GM21576 (cell line): ENCODE measurements around the gene CFHR5.
A peak's percentile ranks its signal among the peaks of the same experiment; 100 is the strongest.
"Not testable (repeated sequence)": the region's sequence is repeated elsewhere in the genome, so short reads cannot be mapped to it uniquely, and the experiment has no call there.

Experiments used
- ATAC-seq: cut with Tn5 transposase; IDR thresholded peaks from one replicate; pipeline ENCODE4 v1.9.1; 2021; ENCODE audit warnings: mild to moderate bottlenecking, moderate library complexity; ENCODE audit not compliant: unreplicated experiment

The CFHR5 gene

DNA sequence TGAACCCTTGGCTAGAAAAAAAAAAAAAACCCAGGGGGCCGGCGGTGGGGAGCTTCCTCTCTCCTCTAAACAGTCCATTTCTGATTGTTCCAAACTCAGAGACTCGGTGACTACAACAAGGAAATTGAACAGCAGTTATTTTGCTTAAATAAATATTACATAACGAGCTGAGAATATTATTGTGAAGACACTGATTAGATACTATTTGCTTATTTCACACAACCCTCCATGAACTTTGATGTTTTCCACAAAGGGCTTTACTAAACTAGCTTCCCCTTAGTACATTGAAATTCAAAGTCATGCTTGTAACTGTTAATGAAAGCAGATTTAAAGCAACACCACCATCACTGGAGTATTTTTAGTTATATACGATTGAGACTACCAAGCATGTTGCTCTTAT is at the start of gene CFHR5:
CFHR5 (plus strand) TSS at position 279 of the 400 bp plus-strand sequence; CDS start at position 388, 109 bp downstream.
- ATAC-seq, result no peak

DNA sequence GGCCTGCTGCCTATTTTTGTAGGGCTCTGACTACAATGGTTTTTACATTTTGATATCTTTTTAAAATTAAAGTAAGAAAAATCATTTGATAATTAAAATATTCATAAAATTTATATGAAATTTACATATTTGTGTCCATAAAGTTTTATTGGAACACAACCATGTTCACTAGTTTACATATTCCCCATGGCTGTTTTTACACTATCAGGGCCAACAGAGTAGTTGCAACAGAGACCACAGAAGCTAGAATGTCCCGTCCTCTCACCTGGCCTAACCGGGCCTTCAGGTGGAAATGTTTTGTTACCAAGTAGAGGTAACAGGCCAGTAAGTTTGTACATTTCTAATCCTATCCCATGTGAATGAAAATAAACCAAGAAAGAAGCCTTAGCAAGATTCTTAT is 44.5 kb upstream of the CFHR5 start:
- ATAC-seq, result not testable (repeated sequence)

DNA sequence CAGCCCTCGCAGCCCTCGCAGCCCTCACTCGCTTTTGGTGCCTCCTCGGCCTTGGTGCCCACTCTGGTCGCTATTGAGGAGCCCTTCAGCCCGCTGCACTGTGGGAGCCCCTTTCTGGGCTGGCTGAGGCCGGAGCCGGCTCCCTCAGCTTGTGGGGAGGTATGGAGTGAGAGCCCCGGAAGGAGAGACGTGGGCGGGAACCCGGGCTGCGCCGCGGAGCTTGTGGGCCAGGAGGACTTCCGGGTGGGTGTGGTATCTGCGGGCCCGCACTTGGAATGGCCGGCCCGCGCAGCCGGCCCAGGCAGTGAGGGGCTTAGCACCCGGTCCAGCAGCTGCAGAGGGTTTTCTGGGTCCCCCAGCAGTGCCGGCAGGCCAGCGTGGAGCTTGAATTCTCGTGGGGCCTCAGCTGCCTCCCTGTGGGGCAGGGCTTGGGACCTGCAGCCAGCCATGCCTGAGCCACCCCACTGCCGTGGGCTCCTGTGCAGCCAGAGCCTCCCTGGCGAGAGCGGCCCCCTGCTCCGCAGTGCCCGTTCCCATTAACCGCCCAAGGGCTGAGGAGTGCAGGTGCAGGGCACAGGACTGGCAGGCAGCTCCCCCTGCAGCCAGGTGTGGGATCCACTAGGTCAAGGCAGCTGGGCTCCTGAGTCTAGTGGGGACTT is 43.7 kb upstream of the CFHR5 start:
- no peak for ATAC-seq

DNA sequence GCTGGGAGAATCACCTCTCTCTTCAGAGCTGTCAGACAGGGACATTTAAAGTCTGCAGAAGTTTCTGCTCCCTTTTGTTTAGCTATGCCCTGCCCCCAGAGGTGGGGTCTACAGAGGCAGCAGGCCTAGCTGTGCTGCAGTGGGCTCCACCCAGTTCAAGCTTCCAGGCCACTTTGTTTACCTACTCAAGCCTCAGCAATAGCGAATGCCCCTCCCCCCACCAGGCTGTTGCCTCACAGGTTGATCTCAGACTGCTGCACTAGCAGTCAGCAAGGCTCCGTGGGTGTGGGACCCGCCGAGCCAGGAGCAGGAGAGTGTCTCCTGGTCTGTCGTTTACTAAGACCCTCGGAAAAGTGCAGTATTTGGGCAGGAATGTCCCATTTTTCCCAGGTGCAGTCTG is 35.9 kb upstream of the CFHR5 start:
- not testable (repeated sequence) for ATAC-seq

DNA sequence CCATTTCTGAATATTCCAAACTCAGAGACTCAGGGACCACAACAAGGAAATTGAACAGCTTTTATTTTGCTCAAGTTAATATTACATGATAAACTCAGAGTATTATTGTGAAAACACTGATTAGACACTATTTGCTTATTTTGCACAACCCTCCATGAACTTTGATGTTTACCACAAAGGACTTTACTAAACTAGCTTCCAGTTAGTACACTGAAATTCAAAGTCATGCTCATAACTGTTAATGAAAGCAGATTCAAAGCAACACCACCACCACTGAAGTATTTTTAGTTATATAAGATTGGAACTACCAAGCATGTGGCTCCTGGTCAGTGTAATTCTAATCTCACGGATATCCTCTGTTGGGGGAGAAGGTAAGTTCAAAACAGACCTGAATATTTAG is 33.8 kb upstream of the CFHR5 start, which contains the start of gene CFHR2:
CFHR2 (plus strand) TSS at position 171 of the 400 bp plus-strand sequence; CDS start at position 314, 143 bp downstream.
- not testable (repeated sequence) for ATAC-seq

DNA sequence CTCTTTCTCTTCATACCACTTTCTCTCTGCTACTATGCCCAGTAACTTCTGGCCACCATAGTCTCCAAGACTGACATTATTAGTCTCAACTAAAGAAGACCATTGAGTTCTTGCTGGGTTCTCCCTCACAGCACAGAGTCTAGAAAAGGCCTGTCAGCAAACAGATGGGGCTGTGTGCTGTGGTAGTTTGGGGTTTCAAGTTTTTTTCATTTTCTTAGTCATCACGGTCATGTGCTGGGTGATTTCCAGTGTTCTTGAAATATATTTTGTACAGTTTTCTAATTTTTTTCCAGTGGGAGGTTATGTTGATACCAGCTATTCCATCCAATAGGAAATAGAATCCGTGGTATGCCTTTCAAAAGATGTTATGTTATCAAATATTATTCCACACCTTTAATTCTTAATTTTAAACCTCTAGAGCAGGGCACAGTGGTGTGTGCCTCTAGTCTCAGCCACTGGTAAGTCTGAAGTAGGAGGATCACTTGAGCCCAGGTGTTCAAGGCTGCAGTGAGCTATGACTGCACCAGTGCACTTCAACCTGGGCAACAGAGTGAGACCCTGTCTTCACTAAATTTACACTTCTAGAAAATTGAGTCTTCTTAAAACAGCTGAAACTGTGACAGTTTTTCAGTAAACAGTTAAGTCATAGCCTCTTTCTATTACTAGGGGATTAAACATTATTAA is 25.5 kb upstream of the CFHR5 start:
- ATAC-seq, result peak; percentile 86

DNA sequence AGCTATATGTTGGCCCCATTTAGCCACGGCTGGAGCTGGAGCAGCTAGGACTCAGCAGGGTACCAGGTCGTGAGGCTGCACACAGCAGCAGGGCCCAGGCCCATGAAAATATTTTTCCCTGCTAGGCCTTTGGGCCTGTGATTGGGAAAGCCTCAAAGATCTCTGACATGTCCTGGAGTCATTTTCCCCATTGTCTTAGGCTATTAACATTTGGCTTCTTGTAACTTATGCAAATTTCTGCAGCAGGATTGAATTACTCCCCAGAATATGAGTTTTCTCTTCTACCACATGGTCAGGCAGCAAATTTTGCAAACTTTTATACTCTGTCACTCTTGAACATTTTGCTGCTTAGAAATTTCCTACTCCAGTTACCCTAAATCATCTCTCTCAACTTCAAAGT is 22.6 kb upstream of the CFHR5 start:
- no peak for ATAC-seq

DNA sequence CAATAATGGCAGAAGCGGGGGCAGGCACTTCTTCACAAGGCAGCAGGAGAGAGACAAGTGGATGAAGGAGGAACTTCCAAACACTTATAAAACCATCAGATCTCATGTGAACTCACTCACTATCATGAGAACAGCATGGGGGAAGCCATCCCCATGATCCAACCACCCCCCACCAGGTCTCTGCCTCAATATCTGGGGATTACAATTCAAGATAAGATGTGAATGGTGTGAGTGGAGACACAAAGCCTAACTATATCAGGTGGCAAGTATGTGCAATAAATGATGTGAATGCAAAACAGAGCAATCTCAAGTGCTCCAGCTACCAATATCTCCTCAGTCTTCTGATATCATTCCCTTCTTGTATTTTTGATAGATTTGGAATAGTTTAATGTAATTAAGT is 21.4 kb upstream of the CFHR5 start:
- ATAC-seq, result no peak

DNA sequence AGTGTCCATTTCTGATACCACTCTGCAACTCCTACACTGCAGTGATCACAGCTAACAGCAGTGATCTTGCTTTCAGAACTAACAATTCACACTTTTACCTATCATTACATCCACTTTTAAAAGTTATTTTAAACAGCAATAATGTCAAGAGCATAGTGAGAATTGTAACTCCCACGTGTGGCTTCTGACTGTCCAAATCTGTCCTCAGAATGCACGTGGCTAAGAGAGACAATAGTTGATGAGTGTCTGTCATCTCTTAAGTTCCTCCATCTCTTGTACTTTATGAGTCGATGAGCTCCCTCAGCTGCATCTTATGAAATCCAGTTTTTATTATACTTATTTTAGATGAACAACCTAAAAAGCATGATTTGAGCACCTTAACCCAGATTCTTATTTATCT is 16.5 kb upstream of the CFHR5 start:
- ATAC-seq, result peak; percentile 82

DNA sequence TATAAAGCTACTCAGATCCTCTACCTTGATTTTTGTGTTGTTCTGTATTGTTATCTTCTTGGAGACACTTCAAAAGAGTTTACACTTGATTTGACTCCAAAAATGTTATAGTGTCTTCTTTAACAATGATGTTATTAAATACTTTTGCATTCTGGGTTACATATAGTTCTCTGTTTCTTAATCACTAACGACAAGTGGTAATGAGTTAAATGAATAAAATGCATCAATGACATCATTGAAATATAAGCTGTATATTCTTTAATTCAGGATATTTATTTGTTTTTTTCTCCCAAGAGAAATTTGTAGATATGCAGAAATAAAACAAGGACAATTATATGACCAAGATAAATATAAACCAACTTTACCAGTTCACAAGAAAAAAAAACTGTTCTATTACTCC is 7.2 kb upstream of the CFHR5 start:
- ATAC-seq, result no peak

DNA sequence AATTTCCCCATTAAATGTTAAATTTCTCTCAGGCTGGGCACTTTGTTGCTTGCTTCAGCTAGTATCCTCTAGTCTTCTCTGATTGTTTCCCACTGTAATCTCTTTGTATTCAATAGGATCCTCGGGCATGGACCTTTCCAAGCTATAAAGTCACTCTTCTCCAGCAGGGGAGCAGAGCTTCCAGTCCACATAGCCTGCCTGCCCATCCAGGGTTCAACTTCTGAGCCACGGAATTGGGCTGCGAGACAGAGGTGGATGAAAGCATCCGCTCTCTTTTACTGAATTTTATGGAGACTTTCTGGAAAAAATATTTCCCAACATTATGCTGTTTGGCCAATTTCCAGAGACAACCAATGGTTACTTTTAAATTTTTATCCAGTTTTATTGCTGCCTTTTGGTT is 1.1 kb upstream of the CFHR5 start:
- no peak for ATAC-seq

DNA sequence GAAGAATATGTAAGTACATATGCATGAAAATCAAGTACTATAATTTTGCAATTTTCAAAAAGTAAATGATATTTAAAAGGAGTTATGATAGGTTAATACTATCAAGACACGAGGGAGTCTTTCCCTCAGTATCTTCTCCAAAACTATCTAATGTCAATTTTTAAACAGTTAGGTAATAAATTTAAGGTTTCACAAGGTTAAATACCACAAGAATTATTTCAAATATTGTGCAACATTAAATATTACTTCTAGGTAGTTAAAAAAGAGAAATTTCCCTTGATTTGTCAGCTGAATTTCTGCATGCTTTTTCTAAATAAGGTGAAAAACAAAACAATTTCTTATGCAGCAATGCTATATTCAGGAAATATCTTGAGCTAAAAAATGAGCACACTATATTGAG is 3.5 kb downstream of the CFHR5 start:
- ATAC-seq, result no peak

DNA sequence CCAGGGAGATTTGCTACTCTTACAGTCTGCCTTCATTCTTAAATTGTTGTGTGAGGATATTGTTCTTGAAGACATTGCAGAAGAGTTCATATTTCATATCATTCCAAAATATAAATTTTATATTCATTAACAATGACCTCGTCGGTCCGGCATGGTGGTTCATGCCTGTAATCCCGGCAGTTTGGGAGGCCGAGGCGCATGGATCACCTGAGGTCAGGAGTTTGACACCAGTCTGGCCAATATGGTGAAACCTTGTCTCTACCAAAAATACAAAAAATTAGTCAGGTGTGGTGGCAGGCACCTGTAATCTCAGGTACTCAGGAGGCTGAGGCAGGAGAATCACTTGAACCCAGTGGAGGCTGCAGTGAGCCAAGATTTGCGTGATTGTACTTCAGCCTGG is 4.9 kb downstream of the CFHR5 start:
- not testable (repeated sequence) for ATAC-seq

DNA sequence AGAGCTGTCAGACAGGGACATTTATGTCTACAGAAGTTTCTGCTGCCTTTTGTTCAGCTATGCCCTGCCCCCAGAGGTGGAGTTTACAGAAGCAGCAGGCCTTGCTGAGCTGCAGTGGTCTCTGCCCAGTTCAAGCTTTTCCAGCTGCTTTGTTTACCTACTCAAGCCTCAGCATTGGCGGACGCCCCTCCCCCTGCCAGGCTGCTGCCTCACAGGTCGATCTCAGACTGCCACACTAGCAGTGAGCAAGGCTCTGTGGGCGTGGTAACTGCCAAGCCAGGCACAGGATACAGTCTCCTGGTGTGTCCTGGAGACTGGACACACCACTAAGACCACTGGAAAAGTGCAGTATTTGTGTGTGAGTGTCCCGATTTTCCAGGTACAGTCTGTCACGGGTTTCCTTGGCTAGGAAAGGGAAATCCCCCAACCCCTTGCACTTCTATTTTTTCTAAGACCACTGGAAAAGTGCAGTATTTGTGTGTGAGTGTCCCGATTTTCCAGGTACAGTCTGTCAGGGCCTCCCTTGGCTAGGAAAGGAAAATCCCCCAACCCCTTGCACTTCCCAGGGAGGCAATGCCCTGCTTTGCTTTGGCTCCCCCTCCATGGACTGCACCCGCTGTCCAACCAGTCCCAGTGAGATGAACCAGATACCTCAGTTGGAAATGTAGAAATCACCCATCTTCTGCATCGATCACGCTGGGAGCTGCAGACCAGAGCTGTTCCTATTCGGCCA is 14.7 kb downstream of the CFHR5 start:
- not testable (repeated sequence) for ATAC-seq

DNA sequence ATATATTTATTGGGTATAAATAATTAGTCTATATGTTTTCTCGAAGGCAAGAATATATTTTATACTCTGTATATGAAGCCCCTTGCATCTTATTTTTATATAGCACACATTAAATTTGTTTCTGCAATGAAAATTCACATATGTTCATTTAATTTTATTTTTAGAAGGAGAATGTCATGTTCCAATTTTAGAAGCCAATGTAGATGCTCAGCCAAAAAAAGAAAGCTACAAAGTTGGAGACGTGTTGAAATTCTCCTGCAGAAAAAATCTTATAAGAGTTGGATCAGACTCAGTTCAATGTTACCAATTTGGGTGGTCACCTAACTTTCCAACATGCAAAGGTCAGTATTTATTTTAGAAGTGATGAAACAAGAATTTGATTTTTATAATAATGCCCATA is 16.6 kb downstream of the CFHR5 start:
- no peak for ATAC-seq

DNA sequence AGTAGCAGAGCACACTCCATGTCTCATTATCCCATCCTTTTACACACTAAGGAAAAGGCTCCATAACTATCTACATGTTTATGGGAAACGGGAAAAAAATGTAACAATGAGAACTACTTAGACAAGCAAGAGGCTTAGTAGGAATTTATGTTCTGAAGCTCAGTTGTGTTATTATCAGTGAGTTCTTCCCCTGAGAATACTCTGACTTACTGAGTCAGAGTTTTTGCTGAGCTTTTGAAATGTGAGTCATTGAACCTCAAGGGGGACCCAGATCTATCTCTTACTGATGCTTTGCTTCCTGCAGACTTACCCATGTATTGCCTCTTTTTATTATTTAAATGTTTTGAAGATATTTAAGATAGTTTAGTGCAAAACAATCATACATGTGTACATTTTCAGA is 20.1 kb downstream of the CFHR5 start:
- ATAC-seq, result no peak

DNA sequence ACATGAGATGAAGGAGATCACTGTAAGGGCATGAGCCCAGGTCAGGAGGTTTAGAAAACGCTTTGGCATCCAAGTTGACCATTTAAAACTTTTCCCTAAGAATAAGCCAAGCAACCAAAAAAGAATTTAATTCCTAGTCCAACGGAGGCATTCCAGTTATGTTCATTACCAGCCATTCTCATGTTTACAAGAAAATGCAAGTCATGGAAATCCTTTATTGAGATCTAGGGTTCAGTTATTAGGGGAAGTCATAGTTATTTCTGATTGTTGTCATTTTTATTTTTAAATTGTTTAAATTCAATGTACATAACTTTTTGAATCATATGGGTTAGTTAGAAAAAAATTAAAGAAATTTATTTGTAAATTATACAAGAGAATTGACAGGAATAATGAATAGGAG is 24.5 kb downstream of the CFHR5 start:
- no peak for ATAC-seq

DNA sequence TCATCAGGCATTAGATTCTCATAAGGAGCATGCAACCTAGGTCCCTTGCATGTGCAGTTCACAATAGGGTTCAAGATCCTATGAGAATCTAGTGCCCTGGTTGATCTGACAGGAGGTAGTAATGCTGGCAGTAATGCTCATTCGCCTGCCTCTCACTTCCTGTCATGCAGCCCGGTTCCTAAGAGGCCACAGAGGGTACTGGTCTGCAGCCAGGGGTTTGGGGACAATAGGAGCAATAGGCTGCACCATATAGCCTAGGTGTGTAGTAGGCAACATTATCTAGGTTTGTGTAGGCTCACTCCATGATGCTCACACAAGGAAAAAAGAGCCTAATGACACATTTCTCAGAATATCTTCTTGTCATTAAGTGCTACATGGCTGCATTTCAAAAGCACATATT is 25.8 kb downstream of the CFHR5 start:
- ATAC-seq, result no peak

DNA sequence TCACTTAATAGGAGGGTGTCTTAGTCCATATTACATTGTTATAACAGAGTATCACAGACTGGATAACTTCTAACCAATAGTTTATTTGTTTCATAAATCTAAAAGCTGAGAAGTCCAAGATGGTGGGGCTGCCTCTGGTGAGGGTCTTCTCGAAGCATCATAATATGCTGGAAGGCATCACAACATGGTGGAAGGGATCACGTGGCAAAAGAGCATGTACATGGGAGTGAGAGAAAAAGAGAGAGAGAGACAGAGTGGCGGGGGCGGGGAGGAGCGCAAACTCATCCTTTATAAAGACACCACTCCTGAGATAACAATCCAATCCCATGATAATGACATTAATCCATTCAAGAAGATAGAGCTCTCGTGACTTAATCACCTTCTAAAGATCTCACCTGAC is 31.5 kb downstream of the CFHR5 start:
- no peak for ATAC-seq

DNA sequence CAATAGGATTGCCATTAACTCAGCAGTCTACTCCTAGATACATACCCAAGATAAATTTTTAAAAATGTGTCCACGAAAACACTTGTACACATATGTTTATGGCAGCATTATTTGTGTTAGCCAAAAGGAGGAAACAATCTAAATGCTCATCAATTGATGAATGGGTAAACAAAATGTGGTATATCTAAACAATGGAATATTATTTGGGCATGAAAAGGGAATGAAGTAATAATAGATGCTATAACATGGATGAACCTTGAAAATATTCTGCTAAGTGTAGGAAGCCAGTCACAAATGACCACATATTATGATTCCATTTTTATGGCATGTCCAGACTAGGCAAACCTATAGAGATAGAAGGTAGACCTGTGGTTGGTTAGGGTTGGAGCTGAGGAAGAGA is 34.3 kb downstream of the CFHR5 start:
- ATAC-seq, result no peak

DNA sequence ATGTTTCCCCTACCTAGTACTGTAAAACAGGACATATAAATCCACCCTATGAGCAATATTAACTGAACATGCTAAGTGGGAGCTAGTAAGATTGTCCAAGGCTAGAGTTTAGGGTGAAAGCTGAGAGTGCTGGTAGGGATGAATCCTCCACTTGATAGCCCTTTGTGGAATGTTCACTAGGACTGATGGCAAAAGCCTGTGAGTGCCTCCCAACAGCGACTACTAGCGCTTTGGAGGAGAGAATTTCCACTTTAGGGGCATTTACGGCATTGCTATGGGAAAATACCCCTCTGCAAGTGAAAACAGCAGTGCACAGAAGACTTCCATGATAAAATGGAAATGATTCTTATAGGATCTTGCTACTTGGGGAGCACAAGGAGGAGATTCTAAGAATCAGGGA is 35.9 kb downstream of the CFHR5 start:
- ATAC-seq, result no peak

DNA sequence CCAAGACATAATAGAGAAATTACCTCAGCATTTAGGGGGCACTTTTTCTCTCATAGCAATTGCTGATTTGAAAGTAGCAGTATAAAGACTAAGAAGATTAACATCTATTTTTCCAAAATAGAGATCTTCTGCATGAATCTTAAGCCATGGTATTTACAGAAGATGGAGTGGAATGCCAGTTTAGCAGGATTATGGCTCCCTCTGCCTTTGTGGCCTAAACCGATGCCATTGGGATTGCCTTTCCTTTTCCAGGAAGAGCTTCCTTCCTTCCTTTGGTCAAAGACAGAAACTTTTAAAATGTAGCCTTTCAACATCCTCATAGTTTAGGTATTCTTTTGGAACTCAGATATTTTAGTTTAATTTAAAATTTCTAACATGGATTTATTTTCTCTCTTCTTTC is 39.4 kb downstream of the CFHR5 start:
- no peak for ATAC-seq
